GM19395 (cell line): ENCODE data around the gene CDH11.

ENCODE experiments used
- ATAC-seq: cut with Tn5 transposase; IDR thresholded peaks from one replicate; pipeline ENCODE4 v1.9.1; 2021; ENCODE audit warnings: mild to moderate bottlenecking, moderate library complexity; ENCODE audit not compliant: unreplicated experiment

The CDH11 gene

GRCh38 chr16:64925166-64925565 is 196.7 kb downstream of the CDH11 start:
- ATAC-seq: no peak

GRCh38 chr16:64924086-64924485 is 197.8 kb downstream of the CDH11 start:
- no peak for ATAC-seq

GRCh38 chr16:64919929-64920607 is 201.8 kb downstream of the CDH11 start:
- ATAC-seq: no peak

- no peak for ATAC-seq
These were observed 202.7 kb downstream of the CDH11 start for GRCh38 chr16:64919141-64919540.

GRCh38 chr16:64916051-64916450 is 205.8 kb downstream of the CDH11 start:
- ATAC-seq: no peak

GRCh38 chr16:64910356-64910755 is 211.5 kb downstream of the CDH11 start:
- ATAC-seq: no peak

- no peak for ATAC-seq
These were observed 214.0 kb downstream of the CDH11 start for GRCh38 chr16:64907844-64908243.

GRCh38 chr16:64903770-64904169 is 218.1 kb downstream of the CDH11 start:
- no peak for ATAC-seq

- no peak for ATAC-seq
These were observed 221.3 kb downstream of the CDH11 start for GRCh38 chr16:64900517-64900916.

GRCh38 chr16:64900019-64900418 is 221.8 kb downstream of the CDH11 start:
- no peak for ATAC-seq

GRCh38 chr16:64898159-64898558 is 223.7 kb downstream of the CDH11 start:
- no peak for ATAC-seq
